Measurements from ENCODE around the gene ALDH7A1. TPM values are rescaled to one million over a fixed set of nuclear protein-coding genes. Genes with fewer than 3 reads are reported as not detected.

The ALDH7A1 gene
- total and polyA plus RNA-seq, 10 of the 15 experiments (the other 5 are each of a cell fraction or from before 2014, with no cell fraction given): 0.18 to 1.0 (median 0.41) TPM; not detected in 1

DNA sequence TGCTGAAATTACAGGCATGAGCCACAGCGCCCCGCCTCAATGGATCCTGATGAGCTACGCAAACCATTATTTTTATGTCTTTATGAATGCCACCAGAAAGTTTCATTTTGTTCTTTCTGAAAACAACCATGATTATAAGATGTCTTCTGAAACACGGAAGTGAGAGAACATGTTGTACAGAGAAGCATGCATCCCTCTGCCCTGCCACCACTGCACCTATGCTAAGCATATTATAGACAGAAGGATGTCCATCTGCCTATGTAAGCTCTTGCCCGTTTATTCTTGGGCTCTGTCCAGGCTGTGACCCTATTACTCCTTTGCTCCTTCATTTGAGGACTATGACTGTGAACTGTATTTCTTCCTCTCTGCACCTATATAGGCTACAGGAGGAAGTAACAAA, 97.5 kb downstream of the ALDH7A1 start:
- no peaks in the 10 kb centered on the region for H3K9me3 ChIP-seq (replicated peaks; ENCODE audit: control insufficient read depth, insufficient read depth, low read length)
- no peak overlapping the region for H3K27ac ChIP-seq (ENCODE audit: control insufficient read depth, insufficient read depth)
- no peaks in the 10 kb centered on the region for H3K79me2 ChIP-seq (ENCODE audit: control insufficient read depth, insufficient read depth, low read length)
- RAD21 ChIA-PET (ENCODE audit: unreplicated experiment): interaction anchor here (0.8 to 1.2 kb wide), 2 partner anchors 142 to 144 kb away, joined by 3 to 4 read pairs; no protein-coding TSS in a partner anchor
- H3K4me2 ChIP-seq (ENCODE audit: control insufficient read depth, insufficient read depth): no peak overlapping the region
- H3K9ac ChIP-seq (ENCODE audit: control insufficient read depth, insufficient read depth, low read length): no peak overlapping the region
- no peaks in the 10 kb centered on the region for H3K4me1 ChIP-seq (ENCODE audit: control insufficient read depth, insufficient read depth, low read length)
- H3K27me3 ChIP-seq (replicated peaks in 1 of 2; ENCODE audit: control insufficient read depth in 2 of 2, insufficient read depth in 2 of 2, low read length in 1 of 2): no peaks in the 10 kb centered on the region
- DNase-seq (ENCODE audit: low read depth, low spot score) (no peak), ATAC-seq (peak; percentile 38; the same call in 2 of the 3 replicates), FAIRE-seq (no peak)
- H3K4me3 ChIP-seq: no peak overlapping the region
- CTCF ChIA-PET: interaction anchor here (0.8 to 3.7 kb wide), 3 partner anchors 46 to 158 kb away, joined by 3 to 18 read pairs (median 5); no protein-coding TSS in a partner anchor
- peak overlapping the region; percentile 37 for H2AFZ ChIP-seq (ENCODE audit: control insufficient read depth, low read depth, low read length)
- H3K36me3 ChIP-seq (ENCODE audit: control insufficient read depth in 2 of 2, insufficient read depth in 2 of 2, low read length in 1 of 2): peaks cover 0 to 1% of the 10 kb centered on the region in 2 experiments; a peak in 1 of 4 replicates
- SMC1A ChIA-PET (ENCODE audit: uncharacterized antibody, unreplicated experiment): interaction anchor here (0.8 to 3.1 kb wide), 5 partner anchors 23 to 158 kb away, joined by 3 to 9 read pairs (median 4); no protein-coding TSS in a partner anchor
- no peak for TF ChIP-seq HDGF (IDR thresholded peaks at IDR 0.05)
- TF ChIP-seq SIN3A (IDR thresholded peaks at IDR 0.05; ENCODE audit: low read depth, low read length): no peak
- TF ChIP-seq NR2F1 (conservative IDR thresholded peaks at IDR 0.05): no peak
- TF ChIP-seq NBN (IDR thresholded peaks at IDR 0.05): no peak
- no peak for TF ChIP-seq JUND (IDR thresholded peaks at IDR 0.05; ENCODE audit: low read depth, low read length)
- TF ChIP-seq RAD51 (IDR thresholded peaks at IDR 0.05): no peak
- TF ChIP-seq KDM1A (IDR thresholded peaks at IDR 0.05; ENCODE audit: borderline replicate concordance): no peak
- TF ChIP-seq, protein P1, sequence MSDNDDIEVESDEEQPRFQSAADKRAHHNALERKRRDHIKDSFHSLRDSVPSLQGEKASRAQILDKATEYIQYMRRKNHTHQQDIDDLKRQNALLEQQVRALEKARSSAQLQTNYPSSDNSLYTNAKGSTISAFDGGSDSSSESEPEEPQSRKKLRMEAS (IDR thresholded peaks at IDR 0.05; ENCODE audit: low read depth, low read length): no peak
- 82% methylated on average over 5 of the region's 5 CpGs for WGBS (ENCODE audit: insufficient coverage, insufficient replicate concordance, low lambda C conversion rate, missing lambda C conversion rate)
- no TSS peak for BruUV-seq (replicated peaks)
- no peaks in the 10 kb centered on the region for H4K20me1 ChIP-seq (ENCODE audit: control insufficient read depth, insufficient read depth)
- intact Hi-C loops (cut with micrococcal nuclease; ENCODE audit: unreplicated experiment): no loop called here
- in situ Hi-C loops (cut with MboI): no loop called here
- POLR2A ChIA-PET: no interaction called here

DNA sequence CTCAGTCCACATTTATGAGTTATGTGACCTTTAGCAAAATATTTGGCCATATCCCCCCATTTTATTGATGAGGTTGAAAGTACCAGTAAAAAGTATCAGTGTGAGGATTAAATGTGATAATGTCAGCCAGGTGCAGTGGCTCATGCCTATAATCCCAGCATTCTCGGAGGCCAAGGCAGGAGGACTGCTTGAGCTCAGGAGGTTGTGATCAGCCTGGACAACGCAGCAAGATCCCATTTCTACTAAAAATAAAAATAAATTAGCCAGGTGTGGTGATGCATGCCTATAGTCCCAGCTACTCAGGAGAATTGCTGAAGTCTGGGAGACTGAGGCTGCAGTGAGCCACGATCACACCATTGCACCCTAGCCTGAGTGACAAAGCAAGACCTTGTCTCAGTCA, 100.6 kb downstream of the ALDH7A1 start:
- ChIA-PET RAD21 (ENCODE audit: unreplicated experiment) (no interaction called here), SMC1A (ENCODE audit: uncharacterized antibody, unreplicated experiment) (interaction anchor here (1.4 to 3.1 kb wide), 2 partner anchors 140 to 155 kb away, joined by 4 to 9 read pairs; no protein-coding TSS in a partner anchor), CTCF (interaction anchor here (0.6 to 3.7 kb wide), 4 partner anchors 10 to 156 kb away, joined by 3 to 18 read pairs (median 6); no protein-coding TSS in a partner anchor), POLR2A (interaction anchor here (0.5 to 0.6 kb wide), 2 partner anchors 11 to 136 kb away, joined by 3 to 5 read pairs; no protein-coding TSS in a partner anchor)
- ATAC-seq (no peak), FAIRE-seq (no peak), DNase-seq (ENCODE audit: low read depth, low spot score) (no peak)
- Histone ChIP-seq H3K36me3 (ENCODE audit: control insufficient read depth in 2 of 2, insufficient read depth in 2 of 2, low read length in 1 of 2) (peaks cover under 1 to 1% of the 10 kb centered on the region in 2 experiments; a peak in 1 of 4 replicates), H3K4me2 (ENCODE audit: control insufficient read depth, insufficient read depth) (no peak overlapping the region), H3K4me3 (no peak overlapping the region), H2AFZ (ENCODE audit: control insufficient read depth, low read depth, low read length) (no peak overlapping the region), H3K9ac (ENCODE audit: control insufficient read depth, insufficient read depth, low read length) (no peak overlapping the region), H4K20me1 (ENCODE audit: control insufficient read depth, insufficient read depth) (no peaks in the 10 kb centered on the region), H3K27ac (ENCODE audit: control insufficient read depth, insufficient read depth) (no peak overlapping the region), H3K4me1 (ENCODE audit: control insufficient read depth, insufficient read depth, low read length) (no peaks in the 10 kb centered on the region), H3K9me3 (replicated peaks; ENCODE audit: control insufficient read depth, insufficient read depth, low read length) (no peaks in the 10 kb centered on the region), H3K27me3 (replicated peaks in 1 of 2; ENCODE audit: control insufficient read depth in 2 of 2, insufficient read depth in 2 of 2, low read length in 1 of 2) (no peaks in the 10 kb centered on the region), H3K79me2 (ENCODE audit: control insufficient read depth, insufficient read depth, low read length) (no peaks in the 10 kb centered on the region)
- BruUV-seq (replicated peaks): no TSS peak
- intact Hi-C loops (cut with micrococcal nuclease; ENCODE audit: unreplicated experiment): no loop called here
- in situ Hi-C loops (cut with MboI): no loop called here
- WGBS (ENCODE audit: insufficient coverage, insufficient replicate concordance, low lambda C conversion rate, missing lambda C conversion rate): 87% methylated on average over 3 of the region's 3 CpGs
- TF ChIP-seq, protein P2, sequence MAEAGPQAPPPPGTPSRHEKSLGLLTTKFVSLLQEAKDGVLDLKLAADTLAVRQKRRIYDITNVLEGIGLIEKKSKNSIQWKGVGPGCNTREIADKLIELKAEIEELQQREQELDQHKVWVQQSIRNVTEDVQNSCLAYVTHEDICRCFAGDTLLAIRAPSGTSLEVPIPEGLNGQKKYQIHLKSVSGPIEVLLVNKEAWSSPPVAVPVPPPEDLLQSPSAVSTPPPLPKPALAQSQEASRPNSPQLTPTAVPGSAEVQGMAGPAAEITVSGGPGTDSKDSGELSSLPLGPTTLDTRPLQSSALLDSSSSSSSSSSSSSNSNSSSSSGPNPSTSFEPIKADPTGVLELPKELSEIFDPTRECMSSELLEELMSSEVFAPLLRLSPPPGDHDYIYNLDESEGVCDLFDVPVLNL (IDR thresholded peaks at IDR 0.05; ENCODE audit: low read depth, low read length): no peak
- TF ChIP-seq DPF2 (IDR thresholded peaks at IDR 0.05) (no peak), IRF4 (IDR thresholded peaks at IDR 0.05; ENCODE audit: low read depth, low read length) (no peak), POLR2A (IDR thresholded peaks at IDR 0.05; ENCODE audit: low read depth, low read length) (no peak), CBFB (IDR thresholded peaks at IDR 0.05; ENCODE audit: low read depth) (no peak)
- TF ChIP-seq, protein P1 (IDR thresholded peaks at IDR 0.05; ENCODE audit: low read depth, low read length): no peak
- TF ChIP-seq, protein P3, sequence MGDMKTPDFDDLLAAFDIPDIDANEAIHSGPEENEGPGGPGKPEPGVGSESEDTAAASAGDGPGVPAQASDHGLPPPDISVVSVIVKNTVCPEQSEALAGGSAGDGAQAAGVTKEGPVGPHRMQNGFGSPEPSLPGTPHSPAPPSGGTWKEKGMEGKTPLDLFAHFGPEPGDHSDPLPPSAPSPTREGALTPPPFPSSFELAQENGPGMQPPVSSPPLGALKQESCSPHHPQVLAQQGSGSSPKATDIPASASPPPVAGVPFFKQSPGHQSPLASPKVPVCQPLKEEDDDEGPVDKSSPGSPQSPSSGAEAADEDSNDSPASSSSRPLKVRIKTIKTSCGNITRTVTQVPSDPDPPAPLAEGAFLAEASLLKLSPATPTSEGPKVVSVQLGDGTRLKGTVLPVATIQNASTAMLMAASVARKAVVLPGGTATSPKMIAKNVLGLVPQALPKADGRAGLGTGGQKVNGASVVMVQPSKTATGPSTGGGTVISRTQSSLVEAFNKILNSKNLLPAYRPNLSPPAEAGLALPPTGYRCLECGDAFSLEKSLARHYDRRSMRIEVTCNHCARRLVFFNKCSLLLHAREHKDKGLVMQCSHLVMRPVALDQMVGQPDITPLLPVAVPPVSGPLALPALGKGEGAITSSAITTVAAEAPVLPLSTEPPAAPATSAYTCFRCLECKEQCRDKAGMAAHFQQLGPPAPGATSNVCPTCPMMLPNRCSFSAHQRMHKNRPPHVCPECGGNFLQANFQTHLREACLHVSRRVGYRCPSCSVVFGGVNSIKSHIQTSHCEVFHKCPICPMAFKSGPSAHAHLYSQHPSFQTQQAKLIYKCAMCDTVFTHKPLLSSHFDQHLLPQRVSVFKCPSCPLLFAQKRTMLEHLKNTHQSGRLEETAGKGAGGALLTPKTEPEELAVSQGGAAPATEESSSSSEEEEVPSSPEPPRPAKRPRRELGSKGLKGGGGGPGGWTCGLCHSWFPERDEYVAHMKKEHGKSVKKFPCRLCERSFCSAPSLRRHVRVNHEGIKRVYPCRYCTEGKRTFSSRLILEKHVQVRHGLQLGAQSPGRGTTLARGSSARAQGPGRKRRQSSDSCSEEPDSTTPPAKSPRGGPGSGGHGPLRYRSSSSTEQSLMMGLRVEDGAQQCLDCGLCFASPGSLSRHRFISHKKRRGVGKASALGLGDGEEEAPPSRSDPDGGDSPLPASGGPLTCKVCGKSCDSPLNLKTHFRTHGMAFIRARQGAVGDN (IDR thresholded peaks at IDR 0.05): no peak
